ENCODE measurements around the gene GRIA4.

- TF ChIP-seq POLR2A (IDR thresholded peaks at IDR 0.05) (no peak), CTCF (IDR thresholded peaks at IDR 0.05) (no peak)
These were observed 22.4 kb downstream of the GRIA4 start for GRCh38 chr11:105632316-105632715.
